ENCODE measurements around the gene TMEM86B.

- TF ChIP-seq POLR2AphosphoS5 (IDR thresholded peaks at IDR 0.05; ENCODE audit: low read depth, low read length) (no peak), POLR2A (IDR thresholded peaks at IDR 0.05; ENCODE audit: low read depth, low read length) (no peak)
Measured at GRCh38 chr19:55178781-55179599, 49.6 kb downstream of the TMEM86B start.

Measured in GM12892 (cell line).